Caco-2 (cell line): Measurements from ENCODE around the gene KDM6A. TPM values are rescaled to one million over a fixed set of nuclear protein-coding genes. Genes with fewer than 3 reads are reported as not detected.

Experiments used
- BruUV-seq: library from RNA; stranded (reverse); fragments of 400-500 nt; replicated peaks from 2 replicates; lab custom pipeline; 2021; lab: Mats Ljungman, UMichigan
- CTCF ChIA-PET: fragments of 300-600 bp; sonication (Branson Sonifier 250); formaldehyde crosslinking; loops from one replicate; lab custom pipeline; 2022; ENCODE audit warnings: antibody characterized with exemption; lab: Charles Lee
- POLR2A ChIA-PET: fragments of 300-600 bp; sonication (Branson Sonifier 250); formaldehyde crosslinking; loops from one replicate; lab custom pipeline; 2022; ENCODE audit warnings: antibody characterized with exemption; lab: Charles Lee
- DNase-seq, 2 experiments: peaks; one replicate each; pipeline versions ENCODE4 v3.0.0 to v3.0.0-alpha.2; 2020 to 2022
- H3K27me3 ChIP-seq: replicated peaks from 2 replicates; pipeline ENCODE4 v1.6.0; 2011; ENCODE audit warnings: low read length; ENCODE audit not compliant: control insufficient read depth, insufficient read depth
- H3K36me3 ChIP-seq: 2 replicates; pipeline ENCODE4 v1.5.1; 2011; ENCODE audit warnings: low read length; ENCODE audit not compliant: control insufficient read depth, insufficient read depth
- H3K4me1 ChIP-seq: fragments of 250-450 bp; sonication (Bioruptor Pico); 2 replicates; pipeline ENCODE4 v1.5.1; 2020; ENCODE audit warnings: mild to moderate bottlenecking
- H3K4me3 ChIP-seq: 2 replicates; pipeline ENCODE4 v1.5.1; 2011; ENCODE audit warnings: low read depth, mild to moderate bottlenecking, control low read depth, low read length
- H3K9me3 ChIP-seq: fragments of 250-450 bp; sonication (Bioruptor Pico); 2 replicates; pipeline ENCODE4 v1.5.1; 2020; ENCODE audit warnings: mild to moderate bottlenecking, moderate library complexity
- H3K27ac Mint-ChIP-seq: one replicate; pipeline ENCODE4 v1.8.0; 2022; ENCODE audit warnings: mixed read lengths; ENCODE audit not compliant: unreplicated experiment
- H3K27me3 Mint-ChIP-seq: one replicate; pipeline ENCODE4 v1.8.0; 2022; ENCODE audit warnings: mixed read lengths; ENCODE audit not compliant: insufficient read depth, unreplicated experiment
- H3K36me3 Mint-ChIP-seq: one replicate; pipeline ENCODE4 v1.8.0; 2022; ENCODE audit warnings: mild to moderate bottlenecking, mixed read lengths; ENCODE audit not compliant: insufficient read depth, unreplicated experiment
- H3K4me1 Mint-ChIP-seq: one replicate; pipeline ENCODE4 v1.8.0; 2022; ENCODE audit warnings: low read depth, mixed read lengths; ENCODE audit not compliant: unreplicated experiment
- H3K4me3 Mint-ChIP-seq: one replicate; pipeline ENCODE4 v1.8.0; 2022; ENCODE audit warnings: mild to moderate bottlenecking, moderate library complexity, mixed read lengths; ENCODE audit not compliant: unreplicated experiment
- H3K9me3 Mint-ChIP-seq: one replicate; pipeline ENCODE4 v1.8.0; 2022; ENCODE audit warnings: mixed read lengths; ENCODE audit not compliant: unreplicated experiment
- CTCF ChIP-seq, 2 experiments: fragments of 200-600 bp in 1 of 2; IDR thresholded peaks; 1 replicate in 1 of 2; 2 replicates in 1 of 2; pipeline versions ENCODE4 v1.5.1 to v1.8.0; 2011 to 2022; ENCODE audit warnings: antibody characterized with exemption in 1 of 2, control low read depth in 1 of 2, inconsistent platforms in 1 of 2, low read depth in 1 of 2, low read length in 1 of 2, mild to moderate bottlenecking in 1 of 2, moderate library complexity in 1 of 2; ENCODE audit not compliant: insufficient read depth in 1 of 2, severe bottlenecking in 1 of 2, unreplicated experiment in 1 of 2
- intact Hi-C: fragments of 100-400 bp; cut with micrococcal nuclease; formaldehyde crosslinking; loops from one replicate; pipeline ENCODE4 v1.10.0; 2022; ENCODE audit not compliant: unreplicated experiment
- total RNA-seq: library from RNA; stranded (reverse); gene quantifications from 2 replicates; pipeline ENCODE4 v1.2.3, GENCODE V29; 2022

KDM6A gene
- total RNA-seq, 1 experiment from 2014 or later = 34.2 TPM

GRCh38 chrX:44989995-44990770 is 117.2 kb downstream of the KDM6A start:
- TF ChIP-seq CTCF (IDR thresholded peaks at IDR 0.05; ENCODE audit: insufficient read depth in 1 of 2, low read depth in 1 of 2, low read length in 1 of 2, severe bottlenecking in 1 of 2, unreplicated experiment in 1 of 2) = no peak
- Histone ChIP-seq H3K27me3 (no peaks in the 10 kb centered on the region), H3K9me3 (no peaks in the 10 kb centered on the region), H3K36me3 (no peaks in the 10 kb centered on the region), H3K4me1 (no peaks in the 10 kb centered on the region), H3K4me3 (no peak overlapping the region)
- H3K27me3 Mint-ChIP-seq = no peaks in the 10 kb centered on the region
- H3K4me1 Mint-ChIP-seq = peaks cover 5% of the 10 kb centered on the region
- no peak for DNase-seq
- peak overlapping the region; percentile 35 for H3K27ac Mint-ChIP-seq
- CTCF ChIA-PET = no interaction called here
- H3K9me3 Mint-ChIP-seq = no peaks in the 10 kb centered on the region
- POLR2A ChIA-PET = no interaction called here
- BruUV-seq = no TSS peak
- intact Hi-C loops = no loop called here
- peaks cover 64% of the 10 kb centered on the region for H3K36me3 Mint-ChIP-seq
- H3K4me3 Mint-ChIP-seq = no peak overlapping the region

- TF ChIP-seq CTCF (IDR thresholded peaks at IDR 0.05; ENCODE audit: insufficient read depth in 1 of 2, low read depth in 1 of 2, low read length in 1 of 2, severe bottlenecking in 1 of 2, unreplicated experiment in 1 of 2) = no peak
- no TSS peak for BruUV-seq
- Mint-ChIP-seq H3K36me3 (peaks cover 53% of the 10 kb centered on the region), H3K4me1 (peaks cover 12% of the 10 kb centered on the region), H3K27me3 (no peaks in the 10 kb centered on the region), H3K27ac (no peak overlapping the region), H3K4me3 (no peak overlapping the region), H3K9me3 (no peaks in the 10 kb centered on the region)
- Histone ChIP-seq H3K36me3 (no peaks in the 10 kb centered on the region), H3K9me3 (no peaks in the 10 kb centered on the region), H3K4me1 (no peaks in the 10 kb centered on the region), H3K4me3 (no peak overlapping the region), H3K27me3 (no peaks in the 10 kb centered on the region)
- CTCF ChIA-PET = no interaction called here
- POLR2A ChIA-PET = no interaction called here
- DNase-seq = no peak
- intact Hi-C loops = no loop called here
Measured at GRCh38 chrX:44992775-44993174, 119.8 kb downstream of the KDM6A start.

GRCh38 chrX:44996277-44996676 is 123.3 kb downstream of the KDM6A start:
- Mint-ChIP-seq H3K27me3 (no peaks in the 10 kb centered on the region), H3K4me1 (peaks cover 24% of the 10 kb centered on the region), H3K9me3 (no peaks in the 10 kb centered on the region), H3K4me3 (no peak overlapping the region), H3K27ac (no peak overlapping the region), H3K36me3 (peaks cover 45% of the 10 kb centered on the region)
- ChIA-PET CTCF (no interaction called here), POLR2A (no interaction called here)
- Histone ChIP-seq H3K4me1 (no peaks in the 10 kb centered on the region), H3K27me3 (no peaks in the 10 kb centered on the region), H3K4me3 (no peak overlapping the region), H3K9me3 (no peaks in the 10 kb centered on the region), H3K36me3 (no peaks in the 10 kb centered on the region)
- BruUV-seq = no TSS peak
- intact Hi-C loops = no loop called here
- DNase-seq = no peak
- no peak for TF ChIP-seq CTCF (IDR thresholded peaks at IDR 0.05; ENCODE audit: insufficient read depth in 1 of 2, low read depth in 1 of 2, low read length in 1 of 2, severe bottlenecking in 1 of 2, unreplicated experiment in 1 of 2)
